ENCODE results near the gene SMAP2. TPM values are rescaled to one million over a fixed set of nuclear protein-coding genes. Genes with fewer than 3 reads are reported as not detected.

Gene SMAP2
- polyA plus RNA-seq, 3 donors: 302 to 382 (median 359) TPM

DNA sequence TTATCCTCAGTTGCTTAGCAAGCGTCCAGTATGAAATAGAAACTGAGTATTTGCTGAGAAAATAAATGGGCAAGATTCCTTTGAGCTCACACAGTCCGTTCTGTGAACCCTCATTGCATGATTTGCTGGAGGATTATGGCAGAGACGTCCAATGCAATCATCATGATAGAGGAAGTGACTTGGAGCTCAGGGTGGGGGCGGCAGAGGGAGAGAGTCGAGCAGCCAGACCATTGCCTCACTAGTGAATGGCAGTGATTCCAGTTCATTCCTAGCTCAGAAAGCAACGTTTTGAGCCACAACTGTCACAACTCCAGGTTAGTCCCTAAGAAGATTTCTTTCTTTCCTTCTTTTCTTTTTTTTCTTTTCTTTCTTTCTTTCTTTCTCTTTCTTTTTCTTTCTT lies 28.9 kb upstream of the SMAP2 start:
- Mint-ChIP-seq H3K36me3 (peaks cover 10 to 17% of the 10 kb centered on the region in 2 donors), H3K4me3 (peak overlapping the region; percentile 78 to 96), H3K27ac (peak overlapping the region; percentile 88 to 98 (median 96)), H3K9me3 (peaks cover 1 to 6% (median 3%) of the 10 kb centered on the region in 7 donors), H3K27me3 (ENCODE audit: low read depth in 3 of 3) (peaks cover 0 to 13% (median 1%) of the 10 kb centered on the region in 3 donors), H3K4me1 (peaks cover 76% of the 10 kb centered on the region)
- Histone ChIP-seq H3K4me1 (ENCODE audit: control insufficient read depth in 1 of 2, insufficient read depth in 2 of 2, low read length in 2 of 2) (peaks cover 66 to 77% of the 10 kb centered on the region in 2 donors), H3K27me3 (ENCODE audit: control insufficient read depth in 2 of 2, insufficient read depth in 2 of 2, low read length in 2 of 2) (no peaks in the 10 kb centered on the region), H3K4me3 (replicated peaks in 1 of 3; ENCODE audit: low read depth in 2 of 3, low read length in 3 of 3) (peak overlapping the region; percentile 56 to 88 (median 84)), H3K79me2 (ENCODE audit: insufficient read depth, low read length) (peaks cover 44% of the 10 kb centered on the region), H2AFZ (ENCODE audit: insufficient read depth, low read depth, low read length, poor library complexity, severe bottlenecking) (peak overlapping the region; percentile 40), H3K36me3 (replicated peaks in 1 of 2; ENCODE audit: control insufficient read depth in 1 of 2, insufficient read depth in 2 of 2, low read length in 2 of 2) (peaks cover 0 to 2% of the 10 kb centered on the region in 2 donors), H4K20me1 (ENCODE audit: insufficient read depth, low read length) (no peaks in the 10 kb centered on the region), H3K27ac (ENCODE audit: low read depth in 1 of 2, low read length in 2 of 2) (peak overlapping the region; percentile 84 to 93), H3K9ac (ENCODE audit: insufficient read depth, low read length, poor library complexity, severe bottlenecking) (peak overlapping the region; percentile 67), H3K9me3 (replicated peaks in 1 of 2; ENCODE audit: control insufficient read depth in 1 of 2, insufficient read depth in 1 of 2, low read length in 2 of 2) (no peaks in the 10 kb centered on the region), H3K4me2 (replicated peaks; ENCODE audit: extremely low read depth, low read length, poor library complexity, severe bottlenecking) (peak overlapping the region; percentile 82)
- 15% methylated on average over 6 of the region's 6 CpGs for WGBS (ENCODE audit: insufficient coverage)
- intact Hi-C loops (cut with micrococcal nuclease): loop anchor here (5.0 kb wide), 3 partner anchors 48 to 247 kb away; partner anchors contain the start of gene PPT1 (in 1 of the 2)
- TF ChIP-seq, protein P1, sequence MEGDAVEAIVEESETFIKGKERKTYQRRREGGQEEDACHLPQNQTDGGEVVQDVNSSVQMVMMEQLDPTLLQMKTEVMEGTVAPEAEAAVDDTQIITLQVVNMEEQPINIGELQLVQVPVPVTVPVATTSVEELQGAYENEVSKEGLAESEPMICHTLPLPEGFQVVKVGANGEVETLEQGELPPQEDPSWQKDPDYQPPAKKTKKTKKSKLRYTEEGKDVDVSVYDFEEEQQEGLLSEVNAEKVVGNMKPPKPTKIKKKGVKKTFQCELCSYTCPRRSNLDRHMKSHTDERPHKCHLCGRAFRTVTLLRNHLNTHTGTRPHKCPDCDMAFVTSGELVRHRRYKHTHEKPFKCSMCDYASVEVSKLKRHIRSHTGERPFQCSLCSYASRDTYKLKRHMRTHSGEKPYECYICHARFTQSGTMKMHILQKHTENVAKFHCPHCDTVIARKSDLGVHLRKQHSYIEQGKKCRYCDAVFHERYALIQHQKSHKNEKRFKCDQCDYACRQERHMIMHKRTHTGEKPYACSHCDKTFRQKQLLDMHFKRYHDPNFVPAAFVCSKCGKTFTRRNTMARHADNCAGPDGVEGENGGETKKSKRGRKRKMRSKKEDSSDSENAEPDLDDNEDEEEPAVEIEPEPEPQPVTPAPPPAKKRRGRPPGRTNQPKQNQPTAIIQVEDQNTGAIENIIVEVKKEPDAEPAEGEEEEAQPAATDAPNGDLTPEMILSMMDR (IDR thresholded peaks at IDR 0.05): no peak
- peak; percentile 82 to 87 (median 86) for DNase-seq

- Histone ChIP-seq H3K9me3 (replicated peaks in 1 of 2; ENCODE audit: control insufficient read depth in 1 of 2, insufficient read depth in 1 of 2, low read length in 2 of 2) (no peaks in the 10 kb centered on the region), H2AFZ (ENCODE audit: insufficient read depth, low read depth, low read length, poor library complexity, severe bottlenecking) (no peak overlapping the region), H3K4me2 (replicated peaks; ENCODE audit: extremely low read depth, low read length, poor library complexity, severe bottlenecking) (peak overlapping the region; percentile 50), H3K9ac (ENCODE audit: insufficient read depth, low read length, poor library complexity, severe bottlenecking) (no peak overlapping the region), H3K27me3 (ENCODE audit: control insufficient read depth in 2 of 2, insufficient read depth in 2 of 2, low read length in 2 of 2) (no peaks in the 10 kb centered on the region), H4K20me1 (ENCODE audit: insufficient read depth, low read length) (no peaks in the 10 kb centered on the region), H3K4me1 (ENCODE audit: control insufficient read depth in 1 of 2, insufficient read depth in 2 of 2, low read length in 2 of 2) (peaks cover 57 to 72% of the 10 kb centered on the region in 2 donors), H3K4me3 (replicated peaks in 1 of 3; ENCODE audit: low read depth in 2 of 3, low read length in 3 of 3) (peak overlapping the region in 1 of 3 experiments; percentile 45), H3K36me3 (replicated peaks in 1 of 2; ENCODE audit: control insufficient read depth in 1 of 2, insufficient read depth in 2 of 2, low read length in 2 of 2) (peaks cover 2 to 12% of the 10 kb centered on the region in 2 donors), H3K79me2 (ENCODE audit: insufficient read depth, low read length) (peaks cover 63% of the 10 kb centered on the region), H3K27ac (ENCODE audit: low read depth in 1 of 2, low read length in 2 of 2) (peak overlapping the region in 1 of 2 donors; percentile 89)
- no peaks in the 10 kb centered on the region for H3K27me3 Mint-ChIP-seq (ENCODE audit: low read depth in 3 of 3)
- DNase-seq: no peak
- H3K4me1 Mint-ChIP-seq: peaks cover 67% of the 10 kb centered on the region
- H3K27ac Mint-ChIP-seq: peak overlapping the region in 6 of 7 donors; percentile 41 to 90 (median 80)
- TF ChIP-seq, protein P1 (IDR thresholded peaks at IDR 0.05): no peak
- intact Hi-C loops (cut with micrococcal nuclease): no loop called here
- 53% methylated on average over 2 of the region's 2 CpGs for WGBS (ENCODE audit: insufficient coverage)
- H3K36me3 Mint-ChIP-seq: peaks cover 17 to 46% of the 10 kb centered on the region in 2 donors
- H3K4me3 Mint-ChIP-seq: peak overlapping the region in 1 of 2 donors; percentile 78
- H3K9me3 Mint-ChIP-seq: peaks cover 0 to 3% (median 0%) of the 10 kb centered on the region in 7 donors
Observed at GRCh38 chr1:40350391-40350790, 23.1 kb upstream of the SMAP2 start.

Data from CD14-positive monocyte (primary cell).